Fibroblast of peridontal ligament (primary cell): ENCODE results near the gene ACBD6.
"Not testable (repeated sequence)": the region's sequence is repeated elsewhere in the genome, so short reads cannot be mapped to it uniquely, and the experiment has no call there.

Experiments
- DNase-seq: peaks from one replicate; pipeline ENCODE4 v3.0.0-alpha.2; 2010; ENCODE audit errors: extremely low read depth

ACBD6 gene

DNA sequence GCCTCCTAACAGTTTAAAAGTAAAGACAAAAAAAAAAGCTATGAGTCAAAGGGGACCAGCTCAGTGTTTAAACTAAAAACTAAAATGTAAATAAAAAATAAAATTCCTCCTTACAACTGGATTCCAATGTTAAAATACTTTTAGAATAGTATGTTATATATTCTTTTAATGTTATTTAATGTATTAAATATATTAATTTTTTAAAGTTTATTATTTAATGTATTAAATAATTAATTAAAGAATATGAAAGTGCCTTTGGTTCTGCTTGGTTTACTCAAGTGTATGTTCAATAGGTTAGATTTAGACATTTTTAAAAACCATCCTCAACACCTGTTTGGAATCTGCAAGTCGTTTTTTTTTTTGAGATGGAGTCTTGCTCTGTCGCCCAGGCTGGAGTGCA, 13.1 kb downstream of the ACBD6 start:
- no peak for DNase-seq

DNA sequence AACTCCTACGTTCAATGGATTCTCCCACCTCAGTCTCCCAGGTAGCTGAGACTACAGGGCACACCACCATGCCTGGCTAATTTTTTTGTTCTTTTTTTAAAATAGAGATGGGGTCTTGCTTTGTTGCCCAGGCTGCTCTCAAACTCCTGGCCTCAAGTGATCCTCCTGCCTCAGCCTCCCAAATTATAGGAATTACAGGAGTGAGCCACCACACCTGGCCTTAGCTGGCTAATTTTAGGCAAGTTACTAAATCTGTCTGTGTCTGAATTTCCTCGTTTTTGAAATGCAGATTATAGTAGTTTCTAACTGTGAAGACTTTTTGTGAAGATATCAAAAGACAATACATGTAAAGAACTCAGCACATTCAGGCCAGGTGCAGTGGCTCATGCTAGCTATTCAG, 13.7 kb downstream of the ACBD6 start:
- DNase-seq = no peak

DNA sequence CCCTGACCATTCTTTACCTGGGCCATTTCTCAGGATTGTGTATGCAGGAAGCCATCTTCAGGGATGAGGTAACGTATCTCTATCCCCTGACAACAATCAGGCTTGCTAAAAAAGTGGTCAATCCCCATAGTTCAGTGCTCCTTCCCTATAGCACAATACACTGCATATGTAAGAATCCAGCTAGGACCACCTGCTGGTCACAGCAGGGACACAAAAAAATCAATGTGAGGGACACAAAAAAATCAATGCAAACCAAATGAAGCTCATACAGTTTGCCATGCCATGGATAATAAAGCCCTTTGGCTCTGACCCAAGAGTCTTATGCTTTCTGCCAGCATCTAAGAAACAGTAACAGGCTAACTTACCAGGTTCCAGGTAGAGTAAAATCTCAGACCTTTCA, 16.3 kb downstream of the ACBD6 start:
- no peak for DNase-seq

DNA sequence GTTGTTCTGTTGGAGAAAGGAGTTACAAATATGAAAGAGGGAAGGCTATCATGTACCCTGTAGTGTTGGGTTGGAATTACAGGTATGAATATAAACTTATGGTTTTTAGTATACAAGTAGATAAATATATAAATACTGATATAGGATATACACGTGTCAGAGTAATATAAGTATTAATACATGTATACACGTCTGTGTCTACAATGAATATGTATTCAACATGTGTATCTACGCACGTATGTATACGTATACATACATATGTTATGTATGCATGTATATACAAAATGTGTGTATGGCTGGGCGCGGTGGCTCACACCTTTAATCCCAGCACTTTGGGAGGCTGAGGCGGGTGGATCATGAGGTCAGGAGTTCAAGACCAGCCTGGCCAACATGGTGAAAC, 17.9 kb downstream of the ACBD6 start:
- no peak for DNase-seq

DNA sequence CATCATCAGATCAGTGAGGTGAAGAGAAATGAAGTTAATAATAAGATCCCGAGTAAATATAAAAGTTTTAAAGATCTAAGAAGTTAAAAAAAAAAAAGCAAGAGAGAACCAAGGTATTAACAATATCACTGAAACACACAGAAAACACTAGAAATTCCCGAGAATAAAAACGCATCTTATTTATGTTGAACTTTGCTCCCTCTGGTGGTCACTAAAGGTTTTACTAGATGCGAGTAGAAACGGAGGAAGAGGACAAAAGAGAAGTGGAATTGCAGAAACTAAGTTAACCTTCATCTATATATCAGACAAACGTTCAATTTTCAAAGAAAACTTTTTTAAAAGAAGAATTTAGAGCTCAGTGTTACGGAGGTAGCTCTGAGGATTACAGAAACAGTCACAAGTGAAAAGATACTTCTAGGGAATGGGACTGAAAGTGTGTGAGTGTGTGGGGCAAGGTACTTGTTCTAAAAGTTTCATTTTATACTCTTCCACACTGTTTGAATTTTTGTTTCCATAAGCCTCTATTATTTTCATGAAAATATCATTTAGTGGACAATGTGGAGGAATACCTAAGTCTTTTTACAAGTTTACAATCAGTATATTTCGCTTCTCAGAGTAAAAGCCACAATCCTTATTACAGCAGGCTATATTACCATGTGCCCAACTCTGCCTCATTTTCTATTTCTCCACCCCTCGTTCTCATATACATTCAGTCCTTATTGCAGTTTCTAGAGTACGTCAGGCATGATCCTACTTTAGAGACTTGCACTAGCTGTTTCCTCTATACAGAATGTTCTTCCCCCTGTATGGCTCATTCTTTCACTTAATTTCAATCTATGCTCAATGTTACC, 19.7 kb downstream of the ACBD6 start:
- DNase-seq = peak; percentile 80

DNA sequence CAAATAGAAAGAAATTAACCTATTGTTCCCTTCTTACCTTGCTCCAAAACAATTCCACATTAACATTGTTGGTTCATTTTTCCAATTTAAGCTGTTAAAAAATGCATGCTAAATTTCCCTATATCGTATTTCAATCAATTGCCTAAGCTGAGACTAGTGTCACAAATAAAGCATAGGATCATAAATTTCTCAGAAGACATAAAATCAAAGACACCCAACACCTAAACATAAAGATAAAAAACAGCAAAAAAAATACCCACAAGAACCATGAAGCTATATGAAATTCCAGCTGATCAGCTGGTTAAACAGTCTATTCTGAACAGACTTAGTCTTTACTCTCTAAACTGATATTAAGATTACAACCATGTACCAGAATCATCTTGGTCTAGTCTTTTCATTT, 32.3 kb downstream of the ACBD6 start:
- no peak for DNase-seq

DNA sequence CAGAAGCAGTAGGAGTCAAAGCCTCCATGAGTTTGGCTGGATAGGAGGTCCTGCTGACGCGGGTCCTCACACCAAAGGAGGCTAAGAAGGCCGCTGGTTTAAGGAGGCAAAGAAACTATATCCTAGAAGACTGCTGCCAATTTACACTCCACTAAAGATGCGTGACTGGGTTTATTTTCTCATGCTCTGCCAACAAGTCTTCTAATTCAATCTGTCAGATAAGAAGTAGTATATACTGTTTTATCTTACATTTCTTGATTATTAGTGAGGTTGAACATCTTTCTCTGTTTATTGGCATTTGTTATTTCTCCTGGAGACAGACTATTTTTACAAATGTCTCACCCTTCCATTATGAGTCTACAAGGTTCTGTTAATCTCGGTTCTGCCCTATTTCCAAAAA, 34.1 kb downstream of the ACBD6 start:
- no peak for DNase-seq

DNA sequence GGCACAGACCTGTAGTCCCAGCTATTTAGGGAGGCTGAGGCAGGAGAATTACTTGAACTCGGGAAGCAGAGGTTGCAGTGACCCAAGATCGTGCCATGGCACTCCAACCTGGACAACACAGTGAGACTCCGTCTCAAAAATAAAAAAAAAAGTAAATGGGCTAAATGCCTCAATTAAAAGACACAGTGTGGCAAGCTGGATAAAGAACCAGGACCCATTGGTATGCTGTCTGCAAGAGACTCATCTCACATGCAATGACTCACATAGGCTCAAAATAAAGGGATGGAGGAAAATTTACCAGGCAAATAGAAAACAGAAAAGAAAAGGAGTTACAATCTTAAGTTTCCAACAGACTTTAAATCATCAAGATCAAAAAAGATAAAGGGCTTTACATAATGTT, 40.3 kb downstream of the ACBD6 start:
- DNase-seq = peak; percentile 8

DNA sequence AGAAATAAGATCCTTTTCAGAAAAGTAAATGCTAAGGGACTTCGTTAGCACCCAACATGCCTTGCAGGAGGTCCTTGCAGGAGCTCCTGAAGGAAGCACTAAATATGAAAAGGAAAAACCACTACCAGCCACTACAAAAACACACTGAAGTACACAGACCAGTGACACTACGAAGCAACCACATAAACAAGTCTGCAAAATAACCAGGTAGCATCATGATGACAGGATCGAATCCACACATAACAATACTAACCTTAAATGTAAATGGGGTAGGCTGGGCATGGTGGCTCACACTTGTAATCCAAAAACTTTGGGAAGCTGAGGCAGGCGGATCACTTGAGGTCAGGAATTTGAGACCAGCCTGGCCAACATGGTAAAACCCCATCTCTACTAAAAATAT, 40.7 kb downstream of the ACBD6 start:
- DNase-seq = not testable (repeated sequence)

DNA sequence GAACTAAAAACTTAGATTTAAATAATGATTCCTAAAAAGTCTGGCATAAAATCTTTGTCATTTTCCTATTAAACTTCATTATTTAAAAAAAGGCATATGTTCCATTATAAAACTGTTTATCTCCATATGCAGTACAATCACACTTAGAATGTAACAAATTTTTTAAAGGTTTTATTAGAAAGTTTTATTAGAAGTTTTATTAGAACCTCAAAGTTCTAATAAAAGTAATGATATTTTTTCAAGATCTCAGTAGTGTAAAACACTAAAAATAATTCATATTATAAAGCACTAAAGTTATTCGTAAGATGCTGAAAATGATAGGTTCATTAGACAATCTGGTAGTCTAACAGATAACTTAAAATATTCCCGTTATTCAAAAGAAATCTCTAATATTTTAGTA, 43.6 kb downstream of the ACBD6 start:
- DNase-seq = no peak

DNA sequence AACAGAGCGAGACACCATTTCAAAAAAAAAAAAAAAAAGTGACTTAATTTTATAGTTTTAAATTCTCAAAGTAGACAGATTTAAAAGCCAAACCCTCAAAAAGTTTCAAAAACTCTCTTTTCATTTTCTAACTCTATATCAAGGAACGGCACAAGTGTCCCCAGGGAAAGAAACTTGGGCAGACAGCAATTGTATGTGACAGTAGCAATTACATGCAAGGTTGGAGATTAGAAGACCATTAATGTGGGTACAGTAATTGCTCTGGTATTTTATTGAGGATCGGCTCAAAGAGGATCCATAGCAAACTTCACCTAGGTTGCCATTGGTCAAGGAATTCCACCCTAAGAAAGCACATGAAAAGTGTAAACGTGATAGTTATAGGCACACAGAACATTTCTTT, 46.2 kb downstream of the ACBD6 start:
- no peak for DNase-seq

DNA sequence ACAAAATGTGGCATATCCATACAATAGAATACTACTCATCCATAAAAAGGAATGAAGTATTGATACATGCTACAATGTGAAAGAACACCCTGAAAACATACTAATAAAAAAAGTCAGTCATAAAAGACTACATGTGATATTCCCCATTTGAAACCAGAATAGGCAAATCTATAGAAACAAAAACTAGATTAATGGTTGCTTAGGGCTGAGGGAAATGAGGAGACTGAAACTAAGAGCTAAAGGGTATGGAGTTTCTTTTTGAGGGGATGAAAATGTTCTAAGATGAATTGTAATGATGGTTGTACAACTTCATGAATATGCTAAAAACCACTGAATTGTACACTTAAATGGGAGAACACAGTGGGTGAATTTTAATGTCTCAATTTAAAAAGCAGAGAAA, 50.9 kb downstream of the ACBD6 start:
- DNase-seq = no peak

DNA sequence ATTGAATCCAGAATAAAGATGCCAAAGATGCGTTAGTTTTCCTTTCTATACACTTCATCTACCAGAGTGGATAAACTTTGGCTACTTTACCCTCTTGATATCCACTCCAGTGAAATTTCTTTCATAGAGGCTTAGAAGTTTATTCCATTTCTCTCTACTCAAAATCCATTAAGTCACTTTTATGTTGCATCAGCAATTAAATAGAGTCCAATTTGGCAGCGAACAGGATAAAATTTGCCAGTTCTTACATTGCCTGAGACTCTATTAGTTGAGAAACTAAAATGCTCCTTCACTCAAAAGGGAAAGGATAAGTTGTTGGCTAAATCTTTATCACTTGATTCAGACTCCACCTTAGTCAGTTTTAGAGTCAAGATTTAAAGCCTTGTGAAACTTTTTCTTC, 57.9 kb downstream of the ACBD6 start:
- DNase-seq = no peak

DNA sequence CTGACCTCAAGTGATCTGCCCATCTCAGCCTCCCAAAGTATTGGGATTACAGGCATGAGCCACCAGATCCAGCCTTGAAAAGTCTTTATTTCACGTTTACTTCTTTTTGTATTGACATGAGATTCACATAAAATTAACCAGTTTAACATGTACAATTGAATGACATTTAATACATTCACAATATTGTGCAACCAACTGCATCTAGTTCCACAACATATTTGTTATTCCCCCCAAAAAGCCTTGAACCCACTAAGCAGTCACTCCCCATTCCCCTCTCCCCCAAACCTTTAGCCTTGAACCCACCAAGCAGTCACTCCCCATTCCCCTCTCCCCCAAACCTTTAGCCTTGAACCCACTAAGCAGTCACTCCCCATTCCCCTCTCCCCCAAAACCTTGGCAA, 62.0 kb downstream of the ACBD6 start:
- no peak for DNase-seq

DNA sequence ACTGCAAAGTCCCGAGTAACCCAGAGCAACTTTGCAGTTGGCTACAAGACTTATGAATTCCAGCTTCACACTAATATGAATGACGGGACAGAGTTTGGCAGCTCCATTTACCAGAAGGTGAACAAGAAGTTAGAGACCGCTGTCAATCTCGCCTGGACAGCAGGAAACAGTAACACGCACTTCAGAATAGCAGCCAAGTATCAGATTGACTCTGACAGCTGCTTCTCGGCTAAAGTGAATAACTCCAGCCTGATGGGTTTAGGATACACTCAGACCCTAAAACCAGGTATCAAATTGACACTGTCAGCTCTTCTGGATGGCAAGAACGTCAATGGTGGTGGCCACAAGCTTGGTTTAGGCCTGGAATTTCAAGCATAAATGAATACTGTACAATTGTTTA, 66.8 kb downstream of the ACBD6 start:
- DNase-seq = no peak

DNA sequence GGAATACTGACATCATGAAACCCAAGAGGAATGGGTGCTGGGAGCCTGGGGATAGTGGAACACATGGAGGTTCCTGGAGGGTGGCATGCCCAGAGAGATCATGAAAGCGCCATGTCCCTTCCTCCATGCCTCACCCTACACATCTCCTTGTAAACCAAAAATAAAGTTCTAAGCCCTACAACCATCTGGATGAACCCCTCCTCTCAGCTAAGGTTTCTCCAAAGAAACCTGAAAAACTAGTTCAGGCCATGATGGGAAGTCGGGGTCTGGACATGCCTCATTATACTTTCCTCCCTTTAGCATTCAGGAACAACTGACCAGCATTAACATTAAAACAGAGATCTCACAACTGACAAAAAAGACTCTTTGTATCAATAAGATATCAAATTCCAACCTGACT, 68.5 kb downstream of the ACBD6 start:
- DNase-seq = no peak

DNA sequence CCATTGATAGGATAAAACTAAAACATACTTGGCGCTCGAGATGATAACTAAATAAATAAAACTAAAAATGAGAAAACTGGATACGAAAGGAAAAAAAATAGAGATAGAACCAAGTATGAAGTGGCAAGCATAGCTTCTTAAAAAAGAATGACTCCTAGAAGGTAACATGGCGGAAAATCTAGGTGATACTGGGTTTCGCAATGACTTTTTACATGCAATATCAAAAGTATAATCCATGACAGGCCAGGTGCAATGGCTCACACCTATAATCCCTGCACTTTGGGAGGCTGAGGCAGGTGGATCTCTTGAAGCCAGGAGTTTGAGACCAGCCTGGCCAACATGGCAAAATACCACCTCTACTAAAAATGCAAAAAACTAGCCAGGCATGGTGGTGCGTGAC, 70.7 kb downstream of the ACBD6 start:
- no peak for DNase-seq

DNA sequence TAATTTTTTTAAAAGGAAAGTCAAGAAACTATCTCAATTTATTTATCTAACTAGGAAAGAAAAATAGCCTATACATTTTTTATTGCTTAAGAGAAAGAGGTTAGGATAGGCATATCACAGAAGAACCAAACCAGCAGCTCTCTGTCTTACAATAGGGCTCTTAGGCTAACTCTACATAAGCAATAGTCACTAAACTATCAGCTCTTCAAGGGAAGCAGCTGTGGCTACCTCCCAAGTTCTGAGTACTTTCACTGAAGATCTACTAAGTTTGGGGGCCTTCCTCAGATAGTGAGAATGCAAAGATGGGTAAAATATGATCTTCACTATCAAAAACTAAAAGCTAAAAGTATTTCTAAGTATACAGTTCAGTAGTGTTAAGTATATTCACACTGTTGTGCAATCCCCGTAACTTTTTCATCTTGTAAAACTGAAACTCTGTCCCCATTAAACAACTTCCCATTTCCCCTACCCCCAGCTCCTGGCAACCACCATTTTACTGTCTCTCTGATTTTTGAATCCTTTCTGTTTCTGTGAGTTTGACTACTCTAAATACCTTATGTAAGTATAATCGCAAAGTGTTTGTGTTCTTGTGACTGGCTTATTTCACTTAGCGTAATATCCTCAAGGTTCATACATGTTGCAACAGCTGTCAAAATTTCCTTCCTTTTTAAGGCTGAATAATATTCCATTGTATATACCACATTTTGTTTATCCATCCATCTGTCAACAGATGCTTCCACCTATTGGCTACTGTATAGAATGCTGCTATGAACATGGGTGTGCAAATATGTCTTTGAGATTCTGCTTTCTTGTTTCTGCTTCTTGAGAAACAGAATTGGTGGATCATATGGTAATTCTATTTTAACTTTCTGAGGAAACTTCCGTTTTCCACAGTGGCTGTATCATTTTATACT, 73.3 kb downstream of the ACBD6 start:
- DNase-seq = no peak

DNA sequence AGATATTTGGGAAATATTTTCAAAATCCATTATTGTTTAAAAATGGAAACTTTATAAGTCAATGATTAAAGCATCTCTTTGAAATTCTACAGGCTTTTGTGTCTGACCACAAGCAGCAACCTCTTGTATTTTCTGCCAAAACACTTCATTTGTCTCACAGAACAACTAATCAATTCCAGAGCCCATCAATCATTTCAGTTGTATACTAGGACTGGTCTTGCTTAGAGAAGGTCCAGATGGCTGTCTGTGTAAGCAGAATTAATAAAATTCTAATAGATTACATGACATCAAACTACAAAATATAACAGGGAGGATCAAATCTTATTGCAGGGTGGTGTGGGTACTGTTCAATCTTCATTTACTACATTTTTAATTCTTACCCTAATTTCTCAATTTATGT, 76.4 kb downstream of the ACBD6 start:
- DNase-seq = peak; percentile 27

DNA sequence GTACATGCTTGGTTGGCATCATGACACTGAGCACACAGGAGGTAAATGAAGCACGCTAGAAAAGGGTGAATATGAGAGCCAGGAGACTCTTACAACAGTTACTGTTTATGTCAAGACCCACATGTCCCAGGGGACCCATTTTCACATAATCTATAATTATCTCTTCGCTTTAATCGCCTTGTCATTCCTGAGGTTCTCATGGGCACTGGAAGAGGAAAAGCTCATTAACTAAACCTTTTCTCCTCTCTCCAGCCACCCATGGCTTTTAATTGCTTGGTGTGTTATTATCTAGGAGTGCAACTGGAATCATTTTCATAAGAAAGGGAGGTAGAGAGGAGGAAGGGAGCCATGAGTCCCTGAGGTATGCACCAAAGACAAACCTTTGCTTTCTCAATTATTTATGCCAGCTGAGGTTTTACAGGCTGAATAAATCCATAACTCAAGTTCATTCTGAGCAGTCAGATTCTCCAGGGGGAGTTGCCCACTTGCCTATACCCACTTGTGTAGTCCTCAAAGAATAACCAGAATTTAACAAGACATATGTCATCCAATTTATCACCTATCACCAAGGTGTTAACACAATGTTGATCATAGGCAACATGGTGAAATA, 77.4 kb downstream of the ACBD6 start:
- DNase-seq = peak; percentile 50

DNA sequence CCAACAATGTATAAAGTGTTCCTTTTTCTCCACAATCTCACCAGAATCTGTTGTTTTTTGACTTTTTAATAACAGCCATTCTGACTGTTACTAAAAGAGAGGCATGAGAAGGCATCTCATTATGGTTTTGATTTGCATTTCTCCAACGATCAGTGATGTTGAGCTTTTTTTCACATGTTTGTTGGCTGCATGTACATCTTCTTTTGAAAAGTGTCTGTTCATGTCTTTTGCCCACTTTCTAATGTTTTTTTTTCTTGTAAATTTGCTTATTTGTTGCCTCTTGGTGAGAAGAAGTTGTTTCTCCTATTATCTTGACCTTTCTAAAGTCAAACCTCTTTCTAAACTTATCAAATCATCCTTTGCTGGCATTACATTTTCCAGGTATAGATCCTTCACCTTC, 80.8 kb downstream of the ACBD6 start:
- no peak for DNase-seq

DNA sequence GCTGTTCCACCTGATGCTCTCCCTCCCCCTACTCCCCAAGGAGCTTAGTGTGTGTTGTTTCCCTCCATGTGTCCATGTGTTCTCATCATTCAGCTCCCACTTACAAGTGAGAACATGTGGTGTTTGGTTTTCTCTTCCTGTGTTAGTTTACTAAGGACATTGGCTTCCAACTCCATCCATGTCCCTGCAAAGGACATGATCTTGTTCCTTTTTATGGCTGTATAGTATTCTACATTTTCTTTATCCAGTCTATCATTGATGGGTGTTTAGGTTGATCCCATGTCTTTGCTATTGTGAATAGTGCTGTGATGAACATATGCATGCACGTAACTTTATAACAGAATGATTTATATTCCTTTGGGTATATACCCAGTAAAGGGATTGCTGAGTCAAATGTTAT, 81.2 kb downstream of the ACBD6 start:
- not testable (repeated sequence) for DNase-seq
